GM18517 (cell line): Measurements from ENCODE around the gene ANKRD62.
"Not testable (repeated sequence)": the region's sequence is repeated elsewhere in the genome, so short reads cannot be mapped to it uniquely, and the experiment has no call there.

Experiments
- ATAC-seq: cut with Tn5 transposase; IDR thresholded peaks from one replicate; pipeline ENCODE4 v1.9.1; 2021; ENCODE audit warnings: mild to moderate bottlenecking, moderate library complexity; ENCODE audit not compliant: unreplicated experiment

The ANKRD62 gene

DNA sequence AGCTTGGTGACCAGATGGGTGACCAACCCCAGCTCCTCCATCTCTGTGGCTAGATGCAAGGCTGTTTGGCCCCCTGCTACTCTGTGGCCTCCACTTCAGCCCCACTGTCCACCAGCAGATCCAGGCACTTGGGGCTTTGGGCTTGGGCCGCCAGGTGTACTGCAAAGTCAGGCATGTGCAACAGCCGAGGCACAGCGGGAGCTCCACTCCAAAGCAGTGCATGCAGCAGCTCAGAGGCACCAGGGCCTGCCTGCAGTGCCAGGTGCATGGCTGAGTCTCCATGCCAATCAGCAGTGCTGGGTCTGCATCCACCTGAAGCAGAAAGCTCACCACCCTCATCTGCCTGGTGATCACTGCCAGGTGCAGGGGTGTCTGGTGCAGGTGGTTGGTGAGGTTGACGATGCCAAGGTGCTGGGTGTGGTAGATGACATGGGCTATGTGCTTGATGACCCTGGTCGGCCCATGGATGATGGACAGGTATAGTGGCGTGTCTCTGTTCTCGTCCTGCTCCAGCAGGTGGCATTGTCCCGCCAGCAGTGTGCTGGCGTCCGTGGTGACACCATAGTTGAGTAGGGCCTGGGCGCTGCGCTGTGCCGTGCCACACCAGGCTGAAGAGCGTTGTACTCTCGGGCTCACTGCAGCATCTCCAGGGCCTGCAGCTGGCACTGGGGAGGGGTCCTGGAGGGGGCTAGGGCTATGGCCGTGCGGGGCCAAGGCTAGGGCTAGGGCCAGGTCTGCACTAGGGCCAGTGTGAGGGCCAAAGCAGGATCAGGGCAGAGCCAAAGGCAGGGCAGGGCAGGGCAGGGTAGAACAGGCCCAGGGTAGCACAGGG, 1.0 kb upstream of the ANKRD62 start:
- no peak for ATAC-seq

DNA sequence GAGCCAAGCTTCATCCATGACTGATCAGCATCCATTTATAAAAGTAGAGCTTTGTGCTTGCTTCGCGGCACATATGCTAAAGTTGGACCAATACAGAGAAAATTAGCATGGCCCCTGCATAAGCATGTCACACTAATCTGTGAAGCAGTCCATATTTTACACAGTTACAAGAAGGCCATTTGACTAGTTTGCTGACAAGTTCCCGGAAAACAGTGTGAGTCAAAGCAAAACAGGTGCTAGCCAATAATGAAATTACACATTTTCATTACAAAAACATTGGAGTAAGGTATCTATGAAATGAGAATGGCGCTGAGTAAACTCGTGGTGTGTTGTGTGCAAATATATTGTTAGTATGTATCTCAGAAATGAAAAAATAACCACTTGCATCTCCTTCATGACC, 4.7 kb downstream of the ANKRD62 start:
- ATAC-seq, result no peak

DNA sequence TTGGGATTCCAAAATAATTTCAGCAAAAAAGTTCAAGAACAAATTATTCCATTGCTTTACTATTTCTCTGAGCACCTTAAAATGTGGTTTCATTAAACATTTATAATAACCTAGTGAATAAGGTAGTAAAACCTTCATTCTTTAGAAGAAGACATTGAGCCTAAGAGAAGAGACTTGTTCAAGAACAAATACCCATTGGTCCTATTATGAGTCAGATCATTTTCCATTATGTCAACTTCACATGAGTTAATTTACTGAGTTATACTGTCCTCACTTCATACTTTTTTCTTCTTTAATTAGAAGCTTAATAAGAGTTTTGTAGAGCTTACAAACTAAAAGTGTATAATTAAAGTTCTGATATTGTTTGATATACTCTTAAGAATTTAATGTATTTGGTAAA, 5.5 kb downstream of the ANKRD62 start:
- no peak for ATAC-seq

DNA sequence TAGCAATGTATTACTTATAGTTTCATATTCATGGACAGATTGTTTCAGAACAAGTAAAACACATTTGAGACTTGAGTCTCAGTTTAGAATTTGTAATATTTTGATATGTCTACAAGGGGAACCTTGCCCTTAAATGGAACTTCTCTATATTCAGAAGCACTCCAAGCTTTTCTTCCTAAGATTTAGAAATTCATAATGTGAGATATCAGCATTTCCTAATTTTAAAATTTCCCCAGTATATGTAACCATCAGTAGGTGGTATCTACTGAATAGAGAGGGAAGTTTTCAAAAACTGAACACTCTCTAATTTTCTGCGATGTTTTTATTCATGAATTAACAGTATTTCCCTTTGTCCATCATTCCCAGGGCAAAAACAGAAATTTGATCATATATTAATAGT, 7.6 kb downstream of the ANKRD62 start:
- ATAC-seq, result no peak

DNA sequence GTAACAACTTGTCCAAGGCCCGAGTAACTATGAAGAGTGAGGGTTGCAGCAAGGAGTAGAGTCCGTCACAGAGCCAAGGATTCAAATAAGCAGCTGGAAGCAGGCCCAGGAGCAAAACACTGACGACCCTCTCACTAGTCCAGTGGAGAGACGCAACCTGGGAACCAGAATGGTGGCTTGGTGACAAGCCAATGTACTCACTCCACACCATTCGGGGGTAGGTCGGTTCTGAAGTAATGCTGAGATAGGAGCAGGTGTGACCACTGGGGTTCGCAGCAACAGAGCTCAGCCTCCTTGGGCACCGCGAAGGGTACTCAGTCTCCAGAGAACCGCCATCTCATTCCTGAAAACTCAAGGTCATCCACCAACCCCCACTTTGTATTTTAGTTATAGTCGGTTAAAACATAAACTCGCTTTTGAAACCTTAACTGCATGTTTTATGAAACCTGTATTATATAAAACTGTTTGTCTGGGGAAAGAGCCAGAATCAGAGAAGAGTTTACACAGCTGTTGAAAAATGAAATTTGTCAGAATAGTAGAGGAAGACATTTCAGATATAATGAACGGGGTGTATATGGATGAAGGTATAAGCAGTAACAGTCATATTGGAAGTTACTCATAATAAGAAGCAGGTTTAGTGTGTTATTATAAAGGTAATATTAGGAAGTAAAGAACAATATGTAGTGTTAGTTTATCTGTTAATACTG, 8.6 kb downstream of the ANKRD62 start:
- ATAC-seq, result no peak

DNA sequence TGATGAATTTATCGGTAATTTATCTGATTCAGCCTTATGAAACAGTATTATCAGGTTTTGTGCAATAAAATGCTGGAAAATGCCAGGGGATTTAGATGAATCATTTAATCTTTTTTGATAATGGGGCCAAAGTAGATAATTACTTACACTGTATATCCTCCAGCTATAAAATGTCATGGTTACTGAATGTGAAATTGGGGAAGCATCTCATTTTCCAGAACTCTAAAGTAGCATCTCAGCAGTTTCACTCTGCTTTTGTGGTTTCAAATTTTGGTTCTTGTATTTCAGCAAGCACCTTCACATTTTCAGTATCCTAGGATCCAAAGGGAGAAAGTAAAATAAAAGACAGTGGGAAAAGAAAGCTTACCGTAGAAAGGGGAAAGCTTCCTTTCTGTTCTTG, 12.8 kb downstream of the ANKRD62 start:
- ATAC-seq, result no peak

DNA sequence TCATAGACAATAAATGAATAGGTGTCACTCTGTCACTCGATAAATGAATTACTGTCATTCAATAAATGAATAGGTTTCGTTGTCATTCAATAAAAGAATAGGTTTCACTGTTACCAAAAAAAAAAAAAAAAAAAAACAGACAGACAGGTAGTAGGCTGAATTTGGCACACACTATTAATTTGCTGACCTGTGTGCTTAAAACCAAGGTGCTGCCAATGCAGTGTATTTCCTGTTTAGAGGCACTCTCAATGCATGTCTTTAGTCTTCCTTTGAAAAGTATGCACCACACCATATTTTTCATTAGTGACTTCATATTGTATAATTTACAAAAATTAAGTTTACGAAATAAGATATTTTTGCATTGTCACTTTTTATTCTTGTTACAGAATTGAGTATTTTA, 16.2 kb downstream of the ANKRD62 start:
- no peak for ATAC-seq

DNA sequence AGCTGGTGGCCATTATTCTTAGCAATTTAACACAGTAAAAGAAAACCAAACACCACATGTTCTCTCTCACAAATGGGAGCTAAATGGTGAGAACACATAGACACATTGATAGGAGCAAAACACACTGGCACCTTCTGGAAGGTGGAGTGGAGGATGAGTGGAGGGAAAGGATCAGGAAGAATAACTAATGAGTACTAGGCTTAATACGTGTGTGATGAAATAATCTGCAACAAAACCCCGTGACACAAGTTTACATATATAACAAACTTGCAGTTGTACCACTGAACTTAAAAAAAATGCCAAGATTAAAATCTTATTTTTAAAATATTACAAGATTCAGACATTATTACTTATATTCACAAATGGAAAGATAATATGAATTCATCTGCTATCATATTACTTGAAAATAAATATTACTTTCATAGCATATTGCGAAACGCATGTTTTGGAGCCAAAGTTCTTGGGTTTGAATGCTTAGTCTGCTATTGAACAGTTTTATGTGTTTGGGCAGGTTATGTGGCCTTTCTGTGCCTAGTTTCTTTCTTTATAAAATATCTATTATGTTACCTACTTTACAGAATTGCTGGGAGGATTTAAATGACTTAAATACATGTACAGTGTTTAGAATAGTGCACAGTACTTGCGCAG, 20.5 kb downstream of the ANKRD62 start:
- no peak for ATAC-seq

DNA sequence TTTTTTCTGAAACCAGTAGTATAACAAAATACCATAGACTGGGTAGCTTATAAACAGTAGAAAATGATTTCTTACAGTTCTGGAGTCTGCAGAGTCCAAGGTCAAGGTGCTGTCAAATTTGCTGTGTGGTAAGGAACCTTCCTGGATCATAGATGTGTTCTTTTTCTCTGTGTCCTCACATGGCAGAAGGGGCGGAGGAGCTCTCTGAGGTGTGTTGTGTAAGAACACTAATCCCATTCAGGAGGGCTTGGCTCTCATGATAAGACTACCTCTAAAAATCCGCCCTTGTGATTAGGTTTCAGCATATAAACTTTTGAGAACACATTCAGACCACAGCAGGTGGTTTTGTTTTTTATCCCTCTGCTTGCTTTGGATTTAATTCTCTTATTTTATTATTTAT, 25.7 kb downstream of the ANKRD62 start:
- ATAC-seq, result no peak

DNA sequence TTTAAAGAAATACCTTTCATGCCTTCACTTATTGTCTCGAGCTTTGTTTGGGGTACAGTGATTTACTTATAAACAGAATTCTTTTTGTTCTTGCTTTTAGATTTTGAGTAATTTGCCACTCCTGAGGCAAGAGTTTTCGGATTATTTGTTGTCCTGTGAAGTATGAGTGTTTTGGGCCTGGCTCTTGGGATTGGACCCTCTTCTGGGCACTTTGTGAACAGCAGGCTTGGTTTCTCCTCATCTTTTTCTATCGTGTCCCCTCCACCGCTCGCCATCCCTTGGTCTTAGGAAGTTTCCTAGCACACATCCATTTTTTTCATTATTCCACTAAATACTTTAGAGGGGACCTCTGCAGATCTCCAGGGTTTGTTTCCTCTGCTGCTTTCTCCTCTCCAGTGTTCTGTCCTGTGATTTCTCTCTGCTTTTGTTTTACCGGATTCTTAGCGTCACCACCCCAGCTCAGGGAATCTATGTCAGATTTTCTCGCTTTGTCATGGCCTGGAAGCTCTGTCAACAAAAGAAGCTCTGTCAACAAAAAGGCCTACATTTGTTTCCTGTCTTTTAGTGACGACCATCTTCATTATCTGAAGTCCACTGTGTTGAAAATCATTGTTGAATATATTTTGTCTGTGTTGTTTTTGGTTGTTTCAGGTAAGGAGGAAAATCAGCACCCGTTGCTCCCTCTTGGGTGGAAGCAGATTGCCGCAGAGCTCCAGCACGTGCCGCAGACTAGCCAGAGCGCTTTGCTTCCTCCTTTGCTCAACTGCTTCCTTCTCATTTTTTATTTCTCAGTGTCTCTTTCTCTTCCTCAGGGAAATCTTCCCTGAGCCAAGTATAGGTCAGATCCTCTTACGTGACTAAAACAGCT, 27.8 kb downstream of the ANKRD62 start:
- no peak for ATAC-seq

DNA sequence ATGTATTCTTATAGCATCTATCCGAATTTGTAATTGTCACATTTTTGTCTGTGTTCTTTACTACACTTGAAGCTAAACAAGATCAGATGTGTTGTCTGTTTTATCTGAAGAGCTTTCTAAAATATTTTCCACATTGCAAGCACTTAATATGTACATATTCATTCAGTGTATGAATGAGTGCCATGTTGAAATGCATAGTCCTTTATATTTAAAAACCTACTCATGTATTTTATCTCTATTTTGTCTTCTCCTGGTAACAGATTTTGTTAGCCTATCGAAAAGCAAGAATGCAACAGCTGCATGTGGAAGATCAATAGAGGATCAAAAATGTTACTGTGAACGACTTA, 28.4 kb downstream of the ANKRD62 start:
- ATAC-seq, result not testable (repeated sequence)

DNA sequence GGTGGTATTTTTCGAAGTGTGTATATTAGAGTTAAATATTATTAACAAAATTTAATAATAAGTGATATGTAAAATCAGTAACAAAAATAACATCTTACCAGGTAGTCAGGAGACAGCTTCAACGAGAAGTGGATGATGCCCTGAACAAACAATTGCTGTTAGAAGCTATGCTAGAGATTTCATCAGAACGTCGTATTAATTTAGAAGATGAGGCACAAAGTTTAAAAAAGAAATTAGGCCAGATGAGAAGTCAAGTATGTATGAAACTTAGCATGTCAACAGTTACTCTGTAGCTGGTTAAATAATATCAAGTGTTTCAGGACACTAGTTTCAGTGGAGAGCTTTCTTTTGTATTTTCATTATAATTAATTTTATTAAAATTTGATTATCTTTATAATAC, 34.0 kb downstream of the ANKRD62 start:
- not testable (repeated sequence) for ATAC-seq

DNA sequence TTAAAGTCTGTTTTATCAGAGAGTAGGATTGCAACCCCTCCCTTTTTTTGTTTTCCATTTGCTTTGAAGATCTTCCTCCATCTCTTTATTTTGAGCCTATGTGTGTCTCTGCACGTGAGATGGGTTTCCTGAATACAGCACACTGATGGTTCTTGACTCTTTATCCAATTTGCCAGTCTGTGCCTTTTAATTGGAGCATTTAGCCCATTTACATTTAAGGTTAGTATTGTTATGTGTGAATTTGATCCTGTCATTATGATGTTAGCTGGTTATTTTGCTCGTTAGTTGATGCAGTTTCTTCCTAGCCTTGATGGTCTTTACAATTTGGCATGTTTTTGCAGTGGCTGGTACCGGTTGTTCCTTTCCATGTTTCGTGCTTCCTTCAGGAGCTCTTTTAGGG, 45.2 kb downstream of the ANKRD62 start:
- not testable (repeated sequence) for ATAC-seq

DNA sequence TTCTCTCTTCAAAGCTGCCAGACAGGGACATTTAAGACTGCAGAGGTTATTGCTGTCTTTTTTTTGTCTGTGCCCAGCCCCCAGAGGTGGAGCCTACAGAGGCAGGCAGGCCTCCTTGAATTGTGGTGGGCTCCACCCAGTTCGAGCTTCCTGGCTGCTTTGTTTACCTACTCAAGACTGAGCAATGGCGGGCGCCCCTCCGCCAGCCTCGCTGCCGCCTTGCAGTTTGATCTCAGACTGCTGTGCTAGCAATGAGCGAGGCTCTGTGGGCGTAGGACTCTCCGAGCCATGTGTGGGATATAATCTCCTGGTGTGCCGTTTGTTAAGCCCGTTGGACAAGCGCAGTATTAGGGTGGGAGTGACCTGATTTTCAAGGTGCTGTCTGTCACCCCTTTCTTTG, 47.2 kb downstream of the ANKRD62 start:
- not testable (repeated sequence) for ATAC-seq

DNA sequence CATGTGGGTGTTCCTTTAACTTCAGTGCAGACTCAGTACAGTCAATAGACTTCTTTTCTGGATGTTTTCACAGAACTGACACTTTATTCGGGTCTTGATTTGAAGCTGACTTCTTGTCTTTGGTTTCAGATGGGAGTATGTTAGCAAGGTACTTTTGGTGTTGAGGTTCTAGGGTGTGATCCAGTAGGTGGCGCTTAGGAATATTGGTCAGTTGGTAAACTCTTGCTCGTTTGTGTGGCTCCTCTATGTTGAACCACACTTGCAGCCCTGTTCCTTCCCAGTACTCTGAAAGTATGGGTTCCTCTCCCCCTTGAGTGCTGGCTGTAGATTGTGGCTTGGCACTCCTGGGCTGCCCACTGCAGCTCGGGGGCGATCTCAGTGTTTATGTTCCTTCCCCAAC, 48.1 kb downstream of the ANKRD62 start:
- ATAC-seq, result not testable (repeated sequence)

DNA sequence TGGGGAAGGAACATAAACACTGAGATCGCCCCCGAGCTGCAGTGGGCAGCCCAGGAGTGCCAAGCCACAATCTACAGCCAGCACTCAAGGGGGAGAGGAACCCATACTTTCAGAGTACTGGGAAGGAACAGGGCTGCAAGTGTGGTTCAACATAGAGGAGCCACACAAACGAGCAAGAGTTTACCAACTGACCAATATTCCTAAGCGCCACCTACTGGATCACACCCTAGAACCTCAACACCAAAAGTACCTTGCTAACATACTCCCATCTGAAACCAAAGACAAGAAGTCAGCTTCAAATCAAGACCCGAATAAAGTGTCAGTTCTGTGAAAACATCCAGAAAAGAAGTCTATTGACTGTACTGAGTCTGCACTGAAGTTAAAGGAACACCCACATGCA, 55.8 kb downstream of the ANKRD62 start:
- ATAC-seq, result not testable (repeated sequence)

DNA sequence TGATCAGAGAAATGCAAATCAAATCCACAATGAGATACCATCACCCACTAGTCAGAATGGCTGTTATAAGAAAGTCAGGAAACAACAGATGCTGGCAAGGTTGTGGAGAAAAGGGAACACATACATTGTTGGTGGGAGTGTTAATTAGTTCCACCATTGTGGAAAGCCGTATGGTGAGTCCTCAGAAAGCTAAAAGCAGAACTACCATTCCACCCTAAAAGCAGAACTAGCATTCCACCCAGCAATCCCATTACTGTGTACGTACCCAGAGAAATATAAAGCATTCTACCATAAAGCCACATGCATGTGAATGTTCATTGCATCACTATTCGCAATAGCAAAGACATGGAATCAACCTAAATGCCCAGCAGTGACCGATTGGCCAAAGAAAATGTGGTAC, 60.7 kb downstream of the ANKRD62 start:
- ATAC-seq, result no peak

DNA sequence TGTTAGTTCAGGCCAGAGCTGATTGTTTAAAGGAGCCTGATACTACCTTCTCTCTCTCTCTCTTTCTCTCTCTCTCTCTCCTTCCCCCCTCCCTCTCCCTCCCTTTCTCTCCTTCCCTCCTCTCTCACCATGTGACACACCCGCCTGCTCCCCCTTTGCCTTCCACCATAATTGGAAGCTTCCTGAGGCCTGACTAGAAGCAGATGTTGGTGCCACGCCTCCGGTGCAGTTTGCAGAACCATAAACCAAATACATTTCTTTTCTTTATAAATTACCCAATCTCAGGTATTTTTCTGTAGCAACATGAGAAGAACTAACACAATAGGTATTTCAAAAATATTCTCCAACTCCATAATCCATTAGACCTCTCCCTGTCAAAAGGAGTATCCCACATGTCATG, 62.4 kb downstream of the ANKRD62 start:
- no peak for ATAC-seq

DNA sequence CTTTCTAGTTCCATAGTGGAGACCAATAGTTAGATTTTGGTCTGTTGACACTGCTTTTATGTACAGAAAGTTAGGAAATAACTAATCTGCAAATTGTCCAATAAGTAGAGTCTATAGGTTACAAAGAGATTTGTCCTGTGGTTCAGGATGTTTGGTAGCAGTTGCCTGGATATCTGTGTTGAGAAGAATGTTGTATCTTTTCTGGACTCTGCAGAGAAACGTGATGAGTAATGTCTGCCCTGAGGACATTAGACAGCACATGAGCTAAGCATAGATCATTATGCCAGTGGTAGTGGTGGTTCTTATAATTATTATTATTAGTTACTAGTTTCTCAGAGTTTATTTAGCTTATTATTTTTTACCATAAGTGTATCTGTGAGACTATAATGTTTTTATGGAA, 65.8 kb downstream of the ANKRD62 start:
- ATAC-seq, result no peak

DNA sequence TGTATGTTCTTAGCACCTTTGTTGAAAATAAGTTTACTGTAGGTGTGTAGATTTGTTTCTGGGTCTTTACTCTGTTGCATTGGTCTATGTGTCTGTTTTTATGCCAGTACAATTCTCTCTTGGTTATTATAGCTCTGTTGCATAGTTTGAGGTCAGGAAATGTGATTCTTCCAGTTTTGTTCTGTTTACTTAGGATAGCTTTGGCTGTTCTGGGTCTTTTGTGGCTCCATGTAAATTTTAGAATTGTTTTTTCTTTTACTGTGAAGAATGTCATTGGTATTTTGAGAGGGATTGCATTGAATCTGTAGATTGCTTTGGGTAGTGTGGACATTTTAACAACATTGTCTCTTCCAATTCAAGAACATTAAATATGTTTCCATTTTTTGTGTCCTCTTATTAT, 69.1 kb downstream of the ANKRD62 start:
- no peak for ATAC-seq
